Esophagus squamous epithelium (tissue), 5 donors: ENCODE data around the gene KRT31. TPM values are rescaled to one million over a fixed set of nuclear protein-coding genes. Genes with fewer than 3 reads are reported as not detected.

Experiments used
- DNase-seq: peaks from one replicate; lab custom pipeline; 2025; lab: John Stamatoyannopoulos, UW
- H3K27ac ChIP-seq, 4 donors: fragments of 200-600 bp; sonication (generic); one replicate each; pipeline ENCODE4 v1.5.1; 2016 to 2019; ENCODE audit warnings: mild to moderate bottlenecking in 1 of 4
- H3K27me3 ChIP-seq, 4 donors: fragments of 200-600 bp; sonication (generic); 1 replicate in 3 of 4; 2 replicates in 1 of 4; pipeline versions ENCODE4 v1.5.1 to v1.6.0; 2017 to 2021; ENCODE audit warnings: antibody characterized with exemption in 1 of 4
- H3K36me3 ChIP-seq, 3 donors: fragments of 200-600 bp; sonication (generic); one replicate each; pipeline ENCODE4 v1.5.1; 2016 to 2019
- H3K4me1 ChIP-seq, 3 donors: fragments of 200-600 bp; sonication (generic); one replicate each; pipeline ENCODE4 v1.5.1; 2017 to 2019
- H3K4me3 ChIP-seq, 4 donors: fragments of 200-600 bp; sonication (generic); 1 replicate in 3 of 4; 2 replicates in 1 of 4; pipeline ENCODE4 v1.5.1; 2016 to 2019; ENCODE audit warnings: mild to moderate bottlenecking in 2 of 4, moderate library complexity in 1 of 4
- H3K9me3 ChIP-seq, 3 donors: fragments of 200-600 bp; sonication (generic); one replicate each; pipeline ENCODE4 v1.5.1; 2016 to 2019
- CTCF ChIP-seq, 6 experiments: fragments of 450-650 bp in 4 of 6; fragments of 200-600 bp in 2 of 6; sonication (generic) in 2 of 6; IDR thresholded peaks; one replicate each; pipeline ENCODE4 v1.5.1; 2016 to 2019; ENCODE audit warnings: antibody characterized with exemption in 6 of 6, mild to moderate bottlenecking in 4 of 6, moderate library complexity in 4 of 6
- POLR2A ChIP-seq, 4 donors: fragments of 450-650 bp; IDR thresholded peaks; one replicate each; pipeline ENCODE4 v1.6.1; 2017; ENCODE audit warnings: antibody characterized with exemption in 4 of 4, mild to moderate bottlenecking in 4 of 4, moderate library complexity in 3 of 4
- WGBS, 2 donors: methylation state at CpG; one replicate each; pipeline ENCODE4 v1.1.5; 2018; 5-methylcytosine and 5-hydroxymethylcytosine counted together
- intact Hi-C: fragments of 100-400 bp; cut with DNase I; formaldehyde crosslinking; loops from one replicate; pipeline ENCODE4 v1.15.0; 2022
- total RNA-seq, 4 donors: library from RNA; depleted of rRNA; stranded (reverse); fragments of >200 nt; gene quantifications; one replicate each; pipeline ENCODE4 v1.1.0, GENCODE V29; 2016
- donor health status: DM: yes; HTN: yes; CAD: no.

Gene KRT31
- total RNA-seq, 4 donors from 2014 or later: 0.79 to 2.5 (median 1.5) TPM; not detected in 1

GRCh38 chr17:41377546-41377945, 19.9 kb downstream of the KRT31 start:
- no peaks in the 10 kb centered on the region for H3K36me3 ChIP-seq
- H3K4me1 ChIP-seq: no peaks in the 10 kb centered on the region
- H3K9me3 ChIP-seq: no peaks in the 10 kb centered on the region
- peaks cover 0 to 13% (median 0%) of the 10 kb centered on the region in 4 donors for H3K27me3 ChIP-seq
- intact Hi-C loops: no loop called here
- no peak overlapping the region for H3K27ac ChIP-seq
- WGBS, 2 donors: 24 to 25% methylated on average over 2 of the region's 2 CpGs
- TF ChIP-seq CTCF (IDR thresholded peaks at IDR 0.05) (no peak), POLR2A (IDR thresholded peaks at IDR 0.05) (no peak)
- no peak for DNase-seq
- no peak overlapping the region for H3K4me3 ChIP-seq

- intact Hi-C loops: no loop called here
- Histone ChIP-seq H3K9me3 (no peaks in the 10 kb centered on the region), H3K4me3 (no peak within 1 kb of the TSS), H3K4me1 (peaks cover 0 to 14% (median 9%) of the 10 kb centered on the region in 3 donors), H3K27me3 (peaks cover 0 to 5% (median 0%) of the 10 kb centered on the region in 4 donors), H3K27ac (no peak within 1 kb of the TSS), H3K36me3 (no peaks in the 10 kb centered on the region)
- TF ChIP-seq CTCF (IDR thresholded peaks at IDR 0.05): no peak
- TF ChIP-seq POLR2A (IDR thresholded peaks at IDR 0.05): no peak
- WGBS, 2 donors: 100% methylated on average over 1 of the region's 1 CpG; no CpG with 5 or more reads in 1 of the 2 donors
- no peak for DNase-seq
These were observed 27.7 kb downstream of the KRT31 start, which contains the start of gene KRT33B for GRCh38 chr17:41369713-41370112. KRT33B (minus strand) TSS chr17:41369813; CDS start chr17:41369750, 63 bp downstream.

- peaks cover 0 to under 1% (median 0%) of the 10 kb centered on the region in 4 donors for H3K27me3 ChIP-seq
- H3K36me3 ChIP-seq: no peaks in the 10 kb centered on the region
- TF ChIP-seq POLR2A (IDR thresholded peaks at IDR 0.05): no peak
- no peak for TF ChIP-seq CTCF (IDR thresholded peaks at IDR 0.05)
- peaks cover 0 to 18% (median 9%) of the 10 kb centered on the region in 3 donors for H3K4me1 ChIP-seq
- no peak overlapping the region for H3K4me3 ChIP-seq
- H3K9me3 ChIP-seq: no peaks in the 10 kb centered on the region
- intact Hi-C loops: no loop called here
- no peak for DNase-seq
- no peak overlapping the region for H3K27ac ChIP-seq
- WGBS, 2 donors: 84 to 92% methylated on average over 2 of the region's 2 CpGs
These were observed 28.4 kb downstream of the KRT31 start for GRCh38 chr17:41369023-41369422.

- WGBS, 2 donors: 45% methylated on average over 10 of the region's 10 CpGs
- no peak for DNase-seq
- H3K4me1 ChIP-seq: peaks cover 0 to 25% (median 9%) of the 10 kb centered on the region in 3 donors
- H3K4me3 ChIP-seq: no peak overlapping the region
- no peaks in the 10 kb centered on the region for H3K36me3 ChIP-seq
- intact Hi-C loops: no loop called here
- H3K9me3 ChIP-seq: no peaks in the 10 kb centered on the region
- TF ChIP-seq CTCF (IDR thresholded peaks at IDR 0.05): no peak
- no peaks in the 10 kb centered on the region for H3K27me3 ChIP-seq
- H3K27ac ChIP-seq: no peak overlapping the region
These were observed 29.9 kb downstream of the KRT31 start for GRCh38 chr17:41367426-41368075.

- no peak for TF ChIP-seq POLR2A (IDR thresholded peaks at IDR 0.05)
- no peak for TF ChIP-seq CTCF (IDR thresholded peaks at IDR 0.05)
- no peak for DNase-seq
- H3K4me3 ChIP-seq: no peak overlapping the region
- no peak overlapping the region for H3K27ac ChIP-seq
- peaks cover 0 to 25% (median 9%) of the 10 kb centered on the region in 3 donors for H3K4me1 ChIP-seq
- H3K36me3 ChIP-seq: no peaks in the 10 kb centered on the region
- H3K9me3 ChIP-seq: no peaks in the 10 kb centered on the region
- intact Hi-C loops: no loop called here
- H3K27me3 ChIP-seq: no peaks in the 10 kb centered on the region
These were observed 31.3 kb downstream of the KRT31 start for GRCh38 chr17:41366070-41366469.
